Pons (tissue), 1 donor: ENCODE data around the gene PLD4.
"Not testable (repeated sequence)": the region's sequence is repeated elsewhere in the genome, so short reads cannot be mapped to it uniquely, and the experiment has no call there.

Experiments used
- DNase-seq: peaks from one replicate; pipeline ENCODE4 v3.0.0-alpha.2; 2016; ENCODE audit warnings: low spot score

The PLD4 gene

GRCh38 chr14:104898870-104899510, 25.7 kb upstream of the PLD4 start:
- DNase-seq, result no peak

- DNase-seq, result no peak
These were observed 24.9 kb upstream of the PLD4 start for GRCh38 chr14:104899781-104900180.

- no peak for DNase-seq
These were observed 23.8 kb upstream of the PLD4 start for GRCh38 chr14:104900639-104901512.

- no peak for DNase-seq
These were observed 20.7 kb upstream of the PLD4 start for GRCh38 chr14:104903990-104904389.

GRCh38 chr14:104904650-104905578, 19.8 kb upstream of the PLD4 start:
- DNase-seq, result not testable (repeated sequence)

GRCh38 chr14:104905579-104905933, 19.1 kb upstream of the PLD4 start:
- not testable (repeated sequence) for DNase-seq

GRCh38 chr14:104908303-104908702, 16.4 kb upstream of the PLD4 start:
- DNase-seq, result no peak

GRCh38 chr14:104912053-104912452, 12.6 kb upstream of the PLD4 start:
- DNase-seq, result no peak

GRCh38 chr14:104913435-104913834, 11.2 kb upstream of the PLD4 start:
- DNase-seq, result no peak

- no peak for DNase-seq
These were observed 7.6 kb upstream of the PLD4 start for GRCh38 chr14:104917116-104917515.

- no peak for DNase-seq
These were observed 6.7 kb upstream of the PLD4 start for GRCh38 chr14:104917993-104918392.

- not testable (repeated sequence) for DNase-seq
These were observed 5.3 kb upstream of the PLD4 start for GRCh38 chr14:104919152-104919992.

GRCh38 chr14:104919993-104920315, 4.7 kb upstream of the PLD4 start:
- DNase-seq, result no peak

- no peak for DNase-seq
These were observed 849 bp upstream of the PLD4 start for GRCh38 chr14:104923640-104924420.

GRCh38 chr14:104925214-104925854, 655 bp downstream of the PLD4 start:
- DNase-seq, result no peak

- DNase-seq, result no peak
These were observed 1.4 kb downstream of the PLD4 start for GRCh38 chr14:104925855-104926609.

GRCh38 chr14:104926619-104927431, 2.1 kb downstream of the PLD4 start:
- DNase-seq, result peak; percentile 53

GRCh38 chr14:104927432-104927816, 2.7 kb downstream of the PLD4 start:
- DNase-seq, result no peak

- DNase-seq, result no peak
These were observed 3.2 kb downstream of the PLD4 start for GRCh38 chr14:104927901-104928300.
